ENCODE results near the gene NUMBL. TPM values are rescaled to one million over a fixed set of nuclear protein-coding genes. Genes with fewer than 3 reads are reported as not detected.

Gene NUMBL
- total RNA-seq, 1 experiment from 2014 or later: 18.4 TPM

- CTCF ChIA-PET: interaction anchor here (0.6 to 1.4 kb wide), 4 partner anchors 9 to 490 kb away, joined by 3 to 5 read pairs (median 4); no protein-coding TSS in a partner anchor
Observed at GRCh38 chr19:40630571-40631160, 59.8 kb downstream of the NUMBL start.

GRCh38 chr19:40629346-40629745, 61.1 kb downstream of the NUMBL start:
- ChIA-PET POLR2A (no interaction called here), CTCF (interaction anchor here (0.5 kb wide), 1 partner anchor 837 kb away, joined by 4 read pairs; no protein-coding TSS in a partner anchor)
- H3K27ac Mint-ChIP-seq (ENCODE audit: low read depth, unreplicated experiment): no peak overlapping the region
- no TSS peak for BruUV-seq (replicated peaks)
- no peaks in the 10 kb centered on the region for H3K27me3 Mint-ChIP-seq (ENCODE audit: insufficient read depth, unreplicated experiment)
- DNase-seq (ENCODE audit: unreplicated experiment): no peak
- TF ChIP-seq CTCF (IDR thresholded peaks at IDR 0.05; ENCODE audit: unreplicated experiment): no peak
- no peaks in the 10 kb centered on the region for H3K9me3 Mint-ChIP-seq (ENCODE audit: unreplicated experiment)
- peaks cover 3% of the 10 kb centered on the region for H3K4me1 Mint-ChIP-seq (ENCODE audit: insufficient read depth, unreplicated experiment)
- peaks cover 12% of the 10 kb centered on the region for H3K36me3 Mint-ChIP-seq (ENCODE audit: insufficient read depth, unreplicated experiment)
- intact Hi-C loops (cut with micrococcal nuclease): no loop called here
- H3K4me3 Mint-ChIP-seq (ENCODE audit: unreplicated experiment): no peak overlapping the region

More at GRCh38 chr19:40630571-40631160, 59.8 kb downstream of the NUMBL start:
- no peaks in the 10 kb centered on the region for H3K27me3 Mint-ChIP-seq (ENCODE audit: insufficient read depth, unreplicated experiment)
- peaks cover 6% of the 10 kb centered on the region for H3K36me3 Mint-ChIP-seq (ENCODE audit: insufficient read depth, unreplicated experiment)
- intact Hi-C loops (cut with micrococcal nuclease): loop anchor here (10.0 kb wide), 2 partner anchors 326 to 486 kb away; no protein-coding TSS in a partner anchor
- BruUV-seq (replicated peaks): no TSS peak
- H3K9me3 Mint-ChIP-seq (ENCODE audit: unreplicated experiment): no peaks in the 10 kb centered on the region
- peaks cover 6% of the 10 kb centered on the region for H3K4me1 Mint-ChIP-seq (ENCODE audit: insufficient read depth, unreplicated experiment)
- no peak for TF ChIP-seq CTCF (IDR thresholded peaks at IDR 0.05; ENCODE audit: unreplicated experiment)
- POLR2A ChIA-PET: interaction anchor here (0.7 to 1.5 kb wide), 2 partner anchors 21 to 188 kb away, joined by 4 to 8 read pairs; no protein-coding TSS in a partner anchor
- no peak overlapping the region for H3K27ac Mint-ChIP-seq (ENCODE audit: low read depth, unreplicated experiment)
- no peak for DNase-seq (ENCODE audit: unreplicated experiment)
- H3K4me3 Mint-ChIP-seq (ENCODE audit: unreplicated experiment): no peak overlapping the region

GRCh38 chr19:40627486-40628279, 62.8 kb downstream of the NUMBL start:
- intact Hi-C loops (cut with micrococcal nuclease): no loop called here
- Mint-ChIP-seq H3K9me3 (ENCODE audit: unreplicated experiment) (no peaks in the 10 kb centered on the region), H3K27ac (ENCODE audit: low read depth, unreplicated experiment) (no peak overlapping the region), H3K4me1 (ENCODE audit: insufficient read depth, unreplicated experiment) (no peaks in the 10 kb centered on the region), H3K4me3 (ENCODE audit: unreplicated experiment) (no peak overlapping the region), H3K27me3 (ENCODE audit: insufficient read depth, unreplicated experiment) (no peaks in the 10 kb centered on the region), H3K36me3 (ENCODE audit: insufficient read depth, unreplicated experiment) (peaks cover 12% of the 10 kb centered on the region)
- ChIA-PET CTCF (interaction anchor here (1.9 kb wide), 1 partner anchor 7 kb away, joined by 8 read pairs; no protein-coding TSS in a partner anchor), POLR2A (no interaction called here)
- no peak for TF ChIP-seq CTCF (IDR thresholded peaks at IDR 0.05; ENCODE audit: unreplicated experiment)
- no peak for DNase-seq (ENCODE audit: unreplicated experiment)
- BruUV-seq (replicated peaks): no TSS peak

- POLR2A ChIA-PET: no interaction called here
- no peak overlapping the region for H3K27ac Mint-ChIP-seq (ENCODE audit: low read depth, unreplicated experiment)
- no peaks in the 10 kb centered on the region for H3K4me1 Mint-ChIP-seq (ENCODE audit: insufficient read depth, unreplicated experiment)
- CTCF ChIA-PET: interaction anchor here (0.6 to 1.9 kb wide), 2 partner anchors 8 to 467 kb away, joined by 3 to 8 read pairs; no protein-coding TSS in a partner anchor
- H3K9me3 Mint-ChIP-seq (ENCODE audit: unreplicated experiment): no peaks in the 10 kb centered on the region
- BruUV-seq (replicated peaks): no TSS peak
- no peak for DNase-seq (ENCODE audit: unreplicated experiment)
- no peak for TF ChIP-seq CTCF (IDR thresholded peaks at IDR 0.05; ENCODE audit: unreplicated experiment)
- H3K27me3 Mint-ChIP-seq (ENCODE audit: insufficient read depth, unreplicated experiment): no peaks in the 10 kb centered on the region
- intact Hi-C loops (cut with micrococcal nuclease): no loop called here
- H3K4me3 Mint-ChIP-seq (ENCODE audit: unreplicated experiment): no peak overlapping the region
- H3K36me3 Mint-ChIP-seq (ENCODE audit: insufficient read depth, unreplicated experiment): peaks cover 12% of the 10 kb centered on the region
Observed at GRCh38 chr19:40626918-40627317, 63.5 kb downstream of the NUMBL start.
